ENCODE data around the gene NDUFAF8.
A peak's percentile ranks its signal among the peaks of the same experiment; 100 is the strongest.

NDUFAF8 gene

DNA sequence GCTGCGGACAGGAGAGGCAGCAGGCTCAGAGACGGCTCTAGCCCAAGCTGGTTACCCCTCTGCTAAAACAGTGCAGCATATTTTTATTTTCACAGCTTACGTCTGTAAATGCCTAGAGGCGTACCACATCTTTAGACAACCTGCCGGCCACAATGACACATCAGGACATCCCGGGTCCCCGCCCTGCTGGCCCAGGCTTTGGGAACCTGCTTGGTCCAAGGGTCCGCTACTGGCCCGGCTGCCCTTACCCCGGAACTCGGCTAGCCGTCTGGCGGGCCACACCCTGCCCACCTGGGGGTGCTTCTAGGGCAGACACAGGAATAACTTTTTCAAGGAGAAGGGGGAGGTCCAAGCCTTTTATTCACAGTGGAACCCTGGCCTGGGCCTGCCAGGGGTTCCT lies 20.7 kb upstream of the NDUFAF8 start:
- no peak overlapping the region for H3K4me3 Mint-ChIP-seq
- TF ChIP-seq, protein P1, sequence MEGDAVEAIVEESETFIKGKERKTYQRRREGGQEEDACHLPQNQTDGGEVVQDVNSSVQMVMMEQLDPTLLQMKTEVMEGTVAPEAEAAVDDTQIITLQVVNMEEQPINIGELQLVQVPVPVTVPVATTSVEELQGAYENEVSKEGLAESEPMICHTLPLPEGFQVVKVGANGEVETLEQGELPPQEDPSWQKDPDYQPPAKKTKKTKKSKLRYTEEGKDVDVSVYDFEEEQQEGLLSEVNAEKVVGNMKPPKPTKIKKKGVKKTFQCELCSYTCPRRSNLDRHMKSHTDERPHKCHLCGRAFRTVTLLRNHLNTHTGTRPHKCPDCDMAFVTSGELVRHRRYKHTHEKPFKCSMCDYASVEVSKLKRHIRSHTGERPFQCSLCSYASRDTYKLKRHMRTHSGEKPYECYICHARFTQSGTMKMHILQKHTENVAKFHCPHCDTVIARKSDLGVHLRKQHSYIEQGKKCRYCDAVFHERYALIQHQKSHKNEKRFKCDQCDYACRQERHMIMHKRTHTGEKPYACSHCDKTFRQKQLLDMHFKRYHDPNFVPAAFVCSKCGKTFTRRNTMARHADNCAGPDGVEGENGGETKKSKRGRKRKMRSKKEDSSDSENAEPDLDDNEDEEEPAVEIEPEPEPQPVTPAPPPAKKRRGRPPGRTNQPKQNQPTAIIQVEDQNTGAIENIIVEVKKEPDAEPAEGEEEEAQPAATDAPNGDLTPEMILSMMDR (IDR thresholded peaks at IDR 0.05): no peak
- H3K27me3 Mint-ChIP-seq (ENCODE audit: low read depth, poor library complexity): no peaks in the 10 kb centered on the region
- no peak for DNase-seq
- peaks cover 21% of the 10 kb centered on the region for H3K36me3 Mint-ChIP-seq (ENCODE audit: low read depth)
- peaks cover 12% of the 10 kb centered on the region for H3K4me1 Mint-ChIP-seq
- H3K27ac Mint-ChIP-seq: no peak overlapping the region
- no peaks in the 10 kb centered on the region for H3K9me3 Mint-ChIP-seq

DNA sequence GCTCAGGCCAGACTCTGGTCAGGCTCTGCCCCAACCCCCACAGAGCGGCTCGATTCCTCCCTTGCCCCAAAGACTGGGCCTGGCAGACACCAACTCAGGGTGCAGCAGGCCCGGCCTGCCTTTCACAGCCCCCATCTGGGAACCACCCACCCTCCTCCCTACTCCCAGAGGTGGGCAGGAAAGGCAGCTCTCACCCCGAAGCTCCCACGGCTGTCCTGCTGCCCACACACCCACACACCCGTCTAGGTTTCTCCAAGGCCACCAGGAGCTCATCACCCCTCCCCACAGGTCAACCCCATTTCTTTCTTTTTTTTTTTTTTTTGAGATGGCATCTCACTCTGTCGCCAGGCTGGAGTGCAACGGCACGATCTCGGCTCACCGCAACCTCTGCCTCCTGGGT lies 20.1 kb upstream of the NDUFAF8 start:
- Mint-ChIP-seq H3K4me3 (no peak overlapping the region), H3K9me3 (no peaks in the 10 kb centered on the region), H3K4me1 (peaks cover 17% of the 10 kb centered on the region), H3K27me3 (ENCODE audit: low read depth, poor library complexity) (no peaks in the 10 kb centered on the region), H3K36me3 (ENCODE audit: low read depth) (peaks cover 21% of the 10 kb centered on the region), H3K27ac (no peak overlapping the region)
- TF ChIP-seq, protein P1 (IDR thresholded peaks at IDR 0.05): no peak
- no peak for DNase-seq

DNA sequence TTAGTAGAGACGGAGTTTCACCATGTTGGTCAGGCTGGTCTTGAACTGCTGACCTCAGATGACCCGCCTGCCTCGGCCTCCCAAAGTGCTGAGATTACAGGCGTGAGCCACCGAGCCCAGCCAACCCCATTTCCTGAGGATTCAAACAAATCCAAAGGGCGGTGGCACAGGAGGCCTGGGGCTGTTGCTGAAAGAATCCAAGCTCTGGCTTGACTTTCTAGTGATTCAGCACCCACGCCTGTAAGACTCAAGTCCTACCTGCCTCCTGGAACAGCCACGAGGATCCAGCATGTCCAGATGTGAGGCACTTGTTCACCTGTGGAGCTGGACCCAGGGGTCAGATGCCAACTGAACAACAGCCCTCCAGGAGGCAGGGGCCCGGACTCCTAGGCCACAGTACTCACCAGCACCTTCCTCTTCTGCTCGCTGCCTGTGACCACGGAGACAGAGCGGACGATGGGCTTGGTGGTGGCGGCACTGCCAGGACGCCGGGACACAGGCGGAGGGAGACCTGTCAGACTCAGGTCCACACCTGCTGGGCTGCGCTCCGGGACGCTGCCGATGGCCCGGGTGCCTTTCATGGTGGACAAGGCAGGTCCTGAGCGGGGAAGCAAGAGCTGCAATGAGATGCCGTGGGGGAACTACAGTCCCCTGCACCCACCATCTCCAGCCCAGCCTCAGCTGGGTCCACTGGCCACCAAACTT lies 19.5 kb upstream of the NDUFAF8 start:
- TF ChIP-seq, protein P1 (IDR thresholded peaks at IDR 0.05): no peak
- no peak for DNase-seq
- no peak overlapping the region for H3K4me3 Mint-ChIP-seq
- no peaks in the 10 kb centered on the region for H3K9me3 Mint-ChIP-seq
- peaks cover 21% of the 10 kb centered on the region for H3K36me3 Mint-ChIP-seq (ENCODE audit: low read depth)
- no peaks in the 10 kb centered on the region for H3K27me3 Mint-ChIP-seq (ENCODE audit: low read depth, poor library complexity)
- peaks cover 17% of the 10 kb centered on the region for H3K4me1 Mint-ChIP-seq
- H3K27ac Mint-ChIP-seq: no peak overlapping the region

DNA sequence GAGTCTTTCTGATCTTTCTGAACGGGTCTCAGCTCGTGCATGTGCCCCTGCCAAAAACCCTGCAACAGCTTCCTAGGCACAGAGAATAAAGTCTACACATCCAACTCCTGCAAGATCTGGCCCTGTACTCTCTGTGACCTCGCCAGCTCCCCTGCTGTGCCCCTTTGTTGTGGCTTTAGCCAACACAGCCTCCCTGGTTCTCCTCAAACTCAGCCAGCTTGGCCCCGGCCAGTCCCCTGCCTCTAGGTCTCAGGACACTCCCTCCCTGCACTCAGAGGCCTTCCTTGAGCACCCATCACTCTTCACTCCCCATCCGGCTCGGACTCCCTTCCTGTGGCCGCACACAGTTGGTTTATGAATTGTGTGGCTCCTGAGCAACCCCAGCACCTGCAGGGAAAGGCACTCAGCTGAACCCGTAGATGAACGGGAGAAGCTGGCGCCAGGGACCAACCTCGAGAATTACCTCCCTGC lies 17.7 kb upstream of the NDUFAF8 start:
- H3K4me3 Mint-ChIP-seq: peak overlapping the region; percentile 80
- no peak for DNase-seq
- peaks cover 13% of the 10 kb centered on the region for H3K9me3 Mint-ChIP-seq
- peaks cover 24% of the 10 kb centered on the region for H3K36me3 Mint-ChIP-seq (ENCODE audit: low read depth)
- H3K4me1 Mint-ChIP-seq: peaks cover 17% of the 10 kb centered on the region
- no peaks in the 10 kb centered on the region for H3K27me3 Mint-ChIP-seq (ENCODE audit: low read depth, poor library complexity)
- peak overlapping the region; percentile 54 for H3K27ac Mint-ChIP-seq
- TF ChIP-seq, protein P1 (IDR thresholded peaks at IDR 0.05): no peak

DNA sequence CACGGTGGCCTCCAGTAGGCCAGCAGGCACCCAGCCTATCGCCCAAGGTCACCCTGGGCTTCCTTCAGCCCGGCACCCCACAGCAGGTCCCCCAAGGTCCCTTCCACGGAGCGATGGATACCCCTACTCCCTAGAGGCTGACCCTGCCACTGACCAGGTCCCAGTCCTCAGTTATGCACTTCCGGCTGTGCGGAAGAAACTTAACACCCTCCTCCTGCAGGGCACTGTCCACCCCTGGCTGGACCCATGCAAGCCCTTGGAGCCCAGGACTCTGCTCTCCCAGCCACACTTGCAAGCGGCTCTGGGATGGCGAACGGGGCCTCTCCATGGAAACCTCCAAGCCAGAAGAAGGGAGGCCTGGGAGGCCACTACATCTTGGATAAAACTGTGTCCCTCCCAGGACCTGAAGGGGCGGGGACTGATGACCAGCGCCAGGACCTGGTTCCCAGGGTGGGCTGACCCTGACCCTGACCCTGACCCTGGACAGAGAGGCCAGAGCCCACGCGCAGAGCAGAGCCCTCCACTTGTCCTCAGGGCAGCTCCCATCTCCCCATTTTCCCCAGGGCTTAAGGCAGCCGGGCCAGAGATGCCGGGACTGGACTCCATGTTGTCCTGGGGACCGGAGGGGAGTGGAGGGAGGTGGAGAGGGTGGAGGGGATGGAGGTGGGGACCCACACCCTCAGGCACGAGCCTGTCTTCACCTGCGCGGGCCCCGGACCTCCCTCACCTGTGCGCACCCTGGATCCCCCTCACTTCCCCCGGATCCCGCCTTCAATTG lies 17.1 kb upstream of the NDUFAF8 start:
- peaks cover 18% of the 10 kb centered on the region for H3K9me3 Mint-ChIP-seq
- no peak overlapping the region for H3K27ac Mint-ChIP-seq
- DNase-seq: peak; percentile 45
- peaks cover 21% of the 10 kb centered on the region for H3K36me3 Mint-ChIP-seq (ENCODE audit: low read depth)
- no peaks in the 10 kb centered on the region for H3K27me3 Mint-ChIP-seq (ENCODE audit: low read depth, poor library complexity)
- H3K4me3 Mint-ChIP-seq: peak overlapping the region; percentile 80
- H3K4me1 Mint-ChIP-seq: peaks cover 17% of the 10 kb centered on the region
- TF ChIP-seq, protein P1 (IDR thresholded peaks at IDR 0.05): no peak

Data from nephron progenitor cell (in vitro differentiated cells).